C4-2B (cell line): Measurements from ENCODE around the gene C2orf68.
"Not testable (repeated sequence)": the region's sequence is repeated elsewhere in the genome, so short reads cannot be mapped to it uniquely, and the experiment has no call there.

Experiments used
- H3K27ac ChIP-seq: fragments of 450-650 bp; 2 replicates; pipeline ENCODE4 v1.5.1; 2017
- CTCF ChIP-seq: fragments of 450-650 bp; conservative IDR thresholded peaks from 2 replicates; pipeline ENCODE4 v1.5.1; 2017; ENCODE audit warnings: mild to moderate bottlenecking
- ZFX ChIP-seq: fragments of 450-650 bp; IDR thresholded peaks from 2 replicates; pipeline ENCODE4 v1.6.1; 2017

The C2orf68 gene

GRCh38 chr2:85623991-85624390, 12.1 kb upstream of the C2orf68 start:
- TF ChIP-seq CTCF (no peak), ZFX (no peak)
- H3K27ac ChIP-seq = no peak overlapping the region

- no peak for TF ChIP-seq CTCF
- no peak for TF ChIP-seq ZFX
- H3K27ac ChIP-seq = no peak overlapping the region
Measured at GRCh38 chr2:85621338-85621737, 9.5 kb upstream of the C2orf68 start.

GRCh38 chr2:85619617-85620016, 7.8 kb upstream of the C2orf68 start:
- TF ChIP-seq CTCF = no peak
- no peak for TF ChIP-seq ZFX
- H3K27ac ChIP-seq = no peak overlapping the region

GRCh38 chr2:85617723-85618122, 5.9 kb upstream of the C2orf68 start:
- not testable (repeated sequence) for H3K27ac ChIP-seq

GRCh38 chr2:85615413-85615728, 3.5 kb upstream of the C2orf68 start:
- TF ChIP-seq ZFX = no peak
- peak overlapping the region; percentile 87 for H3K27ac ChIP-seq

- not testable (repeated sequence) for H3K27ac ChIP-seq
Measured at GRCh38 chr2:85614757-85615156, 2.9 kb upstream of the C2orf68 start.

GRCh38 chr2:85613717-85614515, 2.0 kb upstream of the C2orf68 start:
- no peak for TF ChIP-seq CTCF
- no peak for TF ChIP-seq ZFX
- H3K27ac ChIP-seq = no peak overlapping the region

GRCh38 chr2:85611217-85611704, 605 bp downstream of the C2orf68 start:
- H3K27ac ChIP-seq = peak overlapping the region; percentile 79
- TF ChIP-seq ZFX = no peak
- no peak for TF ChIP-seq CTCF

GRCh38 chr2:85607268-85608215, 4.3 kb downstream of the C2orf68 start:
- TF ChIP-seq CTCF = no peak
- no peak for TF ChIP-seq ZFX
- no peak overlapping the region; the same call in 1 of the 2 replicates for H3K27ac ChIP-seq
